Epithelial cell of prostate (primary cell): Measurements from ENCODE around the gene FAM43A.

ENCODE experiments used
- DNase-seq: peaks from one replicate; pipeline ENCODE4 v3.0.0-alpha.2; 2011; ENCODE audit warnings: low read depth, low spot score
- H3K27ac ChIP-seq: fragments of 450-650 bp; 2 replicates; pipeline ENCODE4 v1.5.1; 2017; ENCODE audit warnings: mild to moderate bottlenecking

The FAM43A gene, protein sequence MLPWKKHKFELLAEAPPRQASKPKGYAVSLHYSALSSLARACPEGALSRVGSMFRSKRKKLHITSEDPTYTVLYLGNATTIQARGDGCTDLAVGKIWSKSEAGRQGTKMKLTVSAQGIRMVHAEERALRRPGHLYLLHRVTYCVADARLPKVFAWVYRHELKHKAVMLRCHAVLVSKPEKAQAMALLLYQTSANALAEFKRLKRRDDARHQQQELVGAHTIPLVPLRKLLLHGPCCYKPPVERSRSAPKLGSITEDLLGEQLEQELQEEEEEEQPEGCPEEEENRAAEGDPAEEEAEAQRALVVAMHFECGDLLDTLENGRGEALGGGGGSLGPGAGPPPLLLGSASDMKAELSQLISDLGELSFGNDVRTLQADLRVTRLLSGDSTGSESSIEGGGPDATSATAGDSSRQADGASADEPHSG

DNA sequence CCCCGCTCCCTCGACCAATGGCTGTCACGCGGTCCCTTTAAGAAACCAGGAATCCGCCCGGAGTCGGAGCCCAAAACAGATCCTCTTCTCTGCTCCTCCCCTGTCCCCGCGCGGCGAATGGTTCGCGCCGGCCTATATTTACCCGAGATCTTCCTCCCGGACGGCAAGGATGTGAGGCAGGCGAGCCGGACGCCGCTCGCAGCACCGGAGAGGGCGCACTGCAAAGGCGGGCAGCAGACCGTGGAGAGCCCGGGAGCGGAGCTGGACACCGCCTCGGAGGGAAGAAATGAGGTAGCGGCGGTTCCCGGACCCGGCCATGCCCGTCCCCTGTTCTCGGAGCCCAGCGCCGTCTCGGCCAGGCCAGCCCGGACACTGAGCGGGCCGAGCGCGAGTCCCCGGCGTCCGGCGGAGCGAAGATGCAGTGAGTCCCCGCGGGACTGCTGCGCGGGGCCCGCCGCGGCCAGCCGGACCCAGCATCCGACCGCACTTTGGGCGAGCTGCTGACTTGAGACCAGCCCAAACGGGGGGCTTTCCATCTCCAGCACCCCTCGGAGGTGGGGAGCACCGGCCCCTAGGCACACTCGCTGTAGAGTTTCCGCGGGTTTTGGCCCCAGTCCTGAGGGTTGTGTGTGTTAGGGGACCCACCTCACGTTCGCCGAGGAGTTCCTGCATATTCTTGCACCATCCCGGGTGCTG lies at the start of gene FAM43A:
Gene FAM43A, plus strand, starts transcription at position 166 of the 696 bp plus-strand sequence. CDS start 944 bp downstream, outside the sequence.
- H3K27ac ChIP-seq, result no peak within 1 kb of the TSS
- DNase-seq, result peak; percentile 53

DNA sequence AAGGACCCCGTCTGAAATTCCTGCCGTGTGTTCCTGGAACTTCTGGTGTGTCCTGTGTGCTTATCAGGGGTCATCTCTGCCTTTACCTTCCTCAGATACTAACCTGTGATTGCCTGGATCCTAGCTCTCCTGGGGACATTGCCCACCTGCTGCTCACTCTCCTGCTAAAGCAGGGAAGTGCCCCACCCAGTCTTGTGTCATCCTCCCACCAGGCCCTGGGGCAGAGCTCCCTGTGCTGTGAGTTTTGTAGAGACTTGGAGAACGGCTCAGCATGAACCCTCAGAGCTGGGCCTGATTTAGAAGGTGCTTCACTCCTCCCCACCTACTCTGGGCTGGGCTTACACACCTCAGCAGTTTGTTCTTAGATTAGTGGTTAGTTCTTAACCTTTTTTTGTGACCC lies 48.6 kb upstream of the FAM43A start:
- H3K27ac ChIP-seq, result no peak overlapping the region
- DNase-seq, result no peak

DNA sequence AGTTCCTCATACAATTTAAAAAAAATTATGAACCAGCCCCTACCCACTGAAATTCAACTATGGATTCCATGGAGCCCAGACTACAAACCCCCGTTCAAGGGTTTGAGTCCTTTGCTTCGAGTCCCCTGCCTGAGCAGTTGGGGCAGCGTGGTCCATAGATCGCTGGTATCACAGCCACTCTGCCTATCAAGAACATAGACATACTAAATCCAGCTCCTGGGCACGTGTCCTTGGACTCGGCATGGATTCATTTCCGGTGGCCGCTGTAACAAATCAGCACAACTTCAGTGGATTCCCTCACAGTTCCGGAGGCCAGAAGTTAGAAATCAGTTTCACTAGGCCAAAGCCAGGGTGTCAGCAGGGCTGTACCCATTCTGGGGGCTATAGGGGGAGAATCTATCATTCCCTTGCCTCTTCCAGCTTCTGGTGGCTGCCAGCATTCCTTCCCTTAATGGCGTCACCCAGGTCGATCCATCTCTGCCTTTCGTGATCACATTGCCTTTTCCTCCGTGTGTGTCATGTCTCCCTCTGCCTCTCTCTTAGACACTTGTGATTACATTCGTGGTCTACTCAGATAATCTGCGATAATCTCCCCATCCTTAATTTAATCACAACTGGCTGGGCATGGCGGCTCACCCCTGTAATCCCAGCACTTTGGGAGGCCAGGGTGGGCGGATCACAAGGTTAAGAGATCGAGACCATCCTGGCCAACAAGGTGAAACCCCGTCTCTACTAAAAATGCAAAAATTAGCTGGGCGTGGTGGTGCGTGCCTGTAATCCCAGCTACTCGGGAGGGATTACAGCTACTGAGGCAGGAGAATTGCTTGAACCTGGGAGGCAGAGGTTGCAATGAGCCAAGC lies 47.9 kb upstream of the FAM43A start:
- H3K27ac ChIP-seq, result no peak overlapping the region
- no peak for DNase-seq

DNA sequence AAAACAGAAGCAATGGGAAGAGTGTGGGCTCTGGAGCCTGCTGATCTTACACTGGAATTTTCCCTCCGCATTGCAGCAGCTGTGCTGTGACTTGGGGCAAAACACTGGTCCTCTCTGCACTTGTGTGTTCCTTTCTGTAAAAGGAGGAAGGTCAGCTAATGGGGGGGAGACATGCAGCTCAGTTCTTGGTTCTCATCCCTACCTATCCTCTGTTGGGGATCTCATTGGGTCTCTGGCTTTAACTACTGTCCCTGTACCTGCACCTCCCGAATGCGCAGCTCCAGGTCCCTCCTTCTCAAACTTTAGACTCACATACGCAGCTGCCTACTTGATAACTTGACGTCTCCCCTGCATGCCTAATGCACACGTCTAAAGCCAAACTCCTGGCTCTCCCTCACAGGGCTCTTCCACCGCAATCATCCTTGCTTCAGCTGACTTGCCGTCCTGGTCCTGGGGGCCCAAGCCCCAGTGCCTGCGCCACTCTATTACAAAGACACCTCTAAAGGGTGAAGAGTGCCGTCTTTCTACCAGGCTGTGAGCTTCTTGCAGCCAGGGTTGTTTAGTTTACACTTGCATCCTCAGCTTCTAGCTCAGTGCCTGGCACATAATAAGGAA lies 46.6 kb upstream of the FAM43A start:
- DNase-seq, result no peak
- H3K27ac ChIP-seq, result no peak overlapping the region

DNA sequence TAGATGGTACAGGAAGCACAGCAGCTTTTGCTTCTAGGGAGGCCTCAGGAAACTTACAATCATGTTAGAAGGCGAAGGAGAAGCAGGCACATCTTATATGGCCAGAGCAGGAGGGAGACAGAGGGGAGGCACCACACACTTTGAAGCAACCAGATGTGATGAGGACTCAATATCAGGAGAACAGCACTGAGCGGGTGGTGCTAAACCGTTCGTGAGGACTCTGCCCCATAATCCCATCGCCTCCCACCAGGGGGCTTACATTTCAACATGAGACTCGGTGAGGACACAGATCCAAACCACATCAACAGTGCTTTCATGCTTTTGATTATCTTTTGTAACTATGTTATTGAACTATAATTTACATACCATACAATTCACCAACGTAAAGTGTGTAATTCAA lies 44.9 kb upstream of the FAM43A start:
- no peak for DNase-seq
- H3K27ac ChIP-seq, result no peak overlapping the region

DNA sequence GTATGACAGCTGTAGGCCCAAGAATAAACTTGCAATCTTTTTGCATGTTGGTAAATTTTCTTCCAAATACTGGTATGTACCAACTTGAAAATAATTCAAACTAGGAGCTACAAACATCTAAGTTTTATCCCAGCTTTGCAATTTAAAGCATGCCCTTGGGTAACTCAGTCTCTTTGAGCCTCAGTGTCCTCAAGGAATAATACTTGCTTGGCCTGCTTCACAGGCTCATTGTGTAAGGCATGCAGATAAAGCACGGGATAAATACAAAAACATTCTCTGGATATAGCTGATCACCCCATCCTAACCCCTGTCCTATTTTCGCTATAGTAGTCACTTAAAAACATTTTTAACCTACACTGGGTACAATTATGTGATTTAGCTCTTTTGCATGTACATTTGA lies 42.9 kb upstream of the FAM43A start:
- DNase-seq, result no peak
- no peak overlapping the region for H3K27ac ChIP-seq

DNA sequence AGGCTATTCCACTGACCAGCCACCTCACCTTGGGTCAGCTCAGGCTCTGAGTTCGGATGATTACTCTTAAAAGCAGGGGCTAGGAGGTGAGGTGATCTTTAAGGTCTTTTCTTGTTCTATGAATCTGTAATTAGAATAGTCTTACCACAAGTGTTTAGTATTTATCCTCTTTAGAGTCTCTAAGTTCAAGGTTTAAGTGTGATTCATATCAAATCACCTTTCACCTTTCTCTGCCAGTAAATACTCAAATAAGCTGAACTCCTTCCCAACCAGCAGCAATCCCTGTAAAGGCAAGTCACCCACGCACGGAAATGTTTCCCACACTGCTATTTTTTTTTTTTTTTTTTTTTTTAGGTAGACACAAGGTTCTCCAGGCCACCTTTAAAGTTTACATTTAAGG lies 37.9 kb upstream of the FAM43A start:
- DNase-seq, result no peak
- H3K27ac ChIP-seq, result no peak overlapping the region

DNA sequence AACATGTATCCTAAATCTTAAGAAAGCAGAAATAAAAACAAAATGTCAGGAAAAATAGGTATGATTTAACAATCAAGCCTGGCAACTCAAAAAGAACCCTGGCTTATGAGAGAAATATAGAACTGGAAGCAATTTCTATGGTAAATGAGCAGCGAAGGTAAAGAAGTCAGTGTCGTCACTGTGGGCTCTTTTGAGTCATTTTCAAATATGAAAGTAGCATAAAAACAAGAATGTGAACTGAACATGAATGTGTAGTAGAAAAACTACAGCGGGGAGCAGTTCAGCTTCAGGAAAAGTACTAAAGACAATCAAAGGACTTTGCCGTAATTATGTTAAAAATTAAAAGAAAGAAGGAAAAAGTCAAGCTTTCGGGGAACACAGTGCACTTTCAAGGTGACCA lies 31.2 kb upstream of the FAM43A start:
- no peak for DNase-seq
- H3K27ac ChIP-seq, result no peak overlapping the region

DNA sequence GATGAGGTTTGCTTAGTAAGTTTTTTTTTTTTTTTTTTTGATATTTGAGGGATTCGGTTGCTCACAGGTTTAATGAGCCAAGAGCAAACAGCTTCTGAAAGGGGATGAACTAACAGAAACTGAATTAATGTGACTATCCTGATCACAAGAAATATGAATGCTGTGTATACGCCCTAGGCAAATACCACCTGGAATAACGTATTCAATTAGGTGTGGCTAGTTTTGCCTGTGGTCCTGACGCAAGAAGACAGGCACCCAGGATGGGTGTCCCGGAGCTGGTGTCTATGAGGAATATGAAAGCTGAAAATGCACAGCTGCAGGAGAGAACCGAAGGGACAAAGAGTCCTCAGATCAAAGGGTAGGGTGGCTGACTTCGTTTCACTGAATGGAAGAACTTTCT lies 28.2 kb upstream of the FAM43A start:
- DNase-seq, result no peak
- H3K27ac ChIP-seq, result no peak overlapping the region

DNA sequence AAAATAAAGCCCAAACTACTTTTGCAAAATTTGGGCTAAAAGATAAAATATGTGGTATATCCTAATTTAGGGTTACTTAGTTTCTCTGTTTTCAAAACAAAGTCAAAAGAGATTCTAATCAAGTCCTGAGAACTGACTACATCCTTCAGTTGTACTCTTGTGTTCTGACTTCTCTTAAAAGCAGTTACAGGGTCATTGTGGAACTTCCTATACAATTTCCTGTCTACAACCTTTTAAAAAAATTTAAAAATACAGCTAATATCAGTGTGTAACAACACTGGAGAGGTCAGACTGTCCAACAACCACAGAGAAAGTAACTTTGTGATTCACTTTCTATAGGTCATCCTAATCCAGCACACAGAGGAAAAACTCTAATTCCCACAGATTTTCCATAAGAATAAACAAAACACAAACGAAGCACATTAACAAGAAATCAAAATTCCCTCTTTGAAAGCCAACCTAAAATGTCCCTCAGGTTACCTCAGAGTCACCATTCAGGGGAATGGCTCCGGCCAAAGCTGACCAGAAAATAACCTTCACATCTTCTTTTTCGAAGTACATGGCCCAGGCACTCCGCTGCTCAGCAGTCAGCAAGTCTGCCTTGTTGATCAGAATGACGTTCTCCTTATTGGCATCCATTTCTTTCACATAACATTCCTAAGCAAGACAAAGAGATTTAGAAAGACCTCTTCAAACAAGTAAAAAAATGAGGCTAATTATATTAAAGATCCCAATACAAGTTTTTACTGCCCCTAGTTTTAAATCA lies 27.0 kb upstream of the FAM43A start:
- H3K27ac ChIP-seq, result no peak overlapping the region

DNA sequence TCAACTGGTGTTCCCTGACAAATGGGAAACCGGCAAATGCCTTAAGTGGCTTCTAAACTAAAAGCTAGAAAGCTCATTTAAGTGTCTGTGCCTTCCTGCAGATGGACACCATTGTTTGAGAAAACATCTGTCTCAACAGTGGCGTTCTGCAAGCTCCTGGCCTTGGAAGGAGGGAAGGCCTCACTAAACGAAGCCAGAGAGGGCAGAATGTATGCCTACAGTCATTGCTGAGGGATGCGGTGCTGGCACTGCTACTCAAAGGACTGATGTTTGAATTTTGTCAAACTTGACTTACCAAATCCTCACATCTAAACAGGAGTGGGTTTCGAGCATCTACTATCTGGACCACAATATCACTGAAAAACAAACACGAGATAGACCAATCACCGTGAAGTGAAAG lies 25.9 kb upstream of the FAM43A start:
- H3K27ac ChIP-seq, result no peak overlapping the region

More for the DNA sequence above, 27.0 kb upstream of the FAM43A start:
- DNase-seq, result no peak

DNA sequence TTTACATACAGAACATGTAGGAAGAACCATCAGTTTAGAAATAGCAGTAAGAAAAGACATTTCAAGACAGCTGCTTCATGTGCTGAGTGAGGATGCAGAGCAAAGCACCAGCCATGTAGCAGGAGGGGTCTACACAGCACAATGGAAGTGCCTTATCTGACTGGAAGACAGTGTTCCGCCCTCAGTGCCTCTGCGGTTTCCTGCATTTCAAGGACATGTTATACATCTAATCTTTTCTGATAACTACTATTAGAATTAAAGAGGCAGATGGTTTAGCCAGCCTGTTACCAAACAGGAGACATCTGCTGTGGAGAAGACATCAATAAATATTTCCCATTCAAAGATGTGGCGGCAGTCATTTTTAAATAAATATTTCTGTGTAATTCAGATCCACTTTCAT lies 24.3 kb upstream of the FAM43A start:
- no peak for DNase-seq
- H3K27ac ChIP-seq, result no peak overlapping the region

More for the DNA sequence above, 25.9 kb upstream of the FAM43A start:
- DNase-seq, result no peak

DNA sequence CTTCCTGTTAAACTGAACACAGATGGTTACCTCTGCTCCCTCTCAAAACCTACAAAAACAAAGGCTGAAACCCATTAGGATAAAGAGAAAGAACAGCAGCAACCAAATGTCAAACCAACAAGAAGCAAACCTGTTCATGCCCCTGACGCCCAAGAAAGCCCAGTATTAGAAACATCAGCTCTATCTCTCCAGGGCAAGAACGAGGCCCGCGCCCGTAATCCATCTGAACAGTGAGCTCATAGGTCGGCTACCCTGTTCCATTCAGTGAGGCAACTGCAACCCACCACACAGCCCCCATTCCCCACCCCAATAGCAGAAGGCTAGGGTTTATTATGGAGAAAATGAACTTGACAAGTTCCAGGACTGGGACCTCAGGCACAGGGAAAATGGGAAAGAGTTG lies 23.7 kb upstream of the FAM43A start:
- DNase-seq, result no peak
- H3K27ac ChIP-seq, result no peak overlapping the region

DNA sequence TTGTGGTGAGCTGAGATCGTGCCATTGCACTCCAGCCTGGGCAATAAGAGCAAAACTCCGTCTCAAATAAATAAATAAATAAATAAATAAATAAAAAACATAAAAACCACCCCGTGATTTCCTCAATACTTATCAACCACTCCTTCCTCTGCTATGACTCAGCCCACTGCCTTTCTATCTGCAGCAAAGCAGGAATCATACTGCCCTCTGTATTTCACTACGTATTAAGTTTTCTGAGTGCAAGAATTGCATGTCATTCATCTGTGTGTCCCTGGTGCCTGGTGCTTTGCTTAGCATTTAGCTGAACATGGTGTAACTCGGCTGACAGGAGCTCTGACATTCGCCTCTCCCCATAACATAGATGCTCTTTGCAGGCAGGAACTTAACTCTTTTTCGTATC lies 20.8 kb upstream of the FAM43A start:
- no peak overlapping the region for H3K27ac ChIP-seq
- no peak for DNase-seq

DNA sequence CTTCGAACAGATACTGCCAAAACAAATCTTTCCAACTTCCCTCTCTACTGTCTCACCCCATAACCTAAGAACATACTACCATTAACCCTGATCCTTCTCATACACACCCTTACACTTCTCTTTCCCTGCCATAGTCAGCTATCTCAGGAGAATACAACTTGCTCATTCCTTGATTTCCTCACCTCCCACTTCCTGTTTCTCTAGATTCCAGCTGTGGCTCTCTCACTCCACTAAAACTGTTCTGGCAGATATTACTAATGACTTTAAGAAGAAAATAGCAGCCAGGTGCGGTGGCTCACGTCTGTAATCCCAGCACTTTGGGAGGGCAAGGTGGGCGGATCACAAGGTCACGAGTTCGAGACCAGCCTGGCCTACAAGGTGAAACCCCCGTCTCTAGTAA lies 18.3 kb upstream of the FAM43A start:
- no peak for DNase-seq
- H3K27ac ChIP-seq, result no peak overlapping the region

DNA sequence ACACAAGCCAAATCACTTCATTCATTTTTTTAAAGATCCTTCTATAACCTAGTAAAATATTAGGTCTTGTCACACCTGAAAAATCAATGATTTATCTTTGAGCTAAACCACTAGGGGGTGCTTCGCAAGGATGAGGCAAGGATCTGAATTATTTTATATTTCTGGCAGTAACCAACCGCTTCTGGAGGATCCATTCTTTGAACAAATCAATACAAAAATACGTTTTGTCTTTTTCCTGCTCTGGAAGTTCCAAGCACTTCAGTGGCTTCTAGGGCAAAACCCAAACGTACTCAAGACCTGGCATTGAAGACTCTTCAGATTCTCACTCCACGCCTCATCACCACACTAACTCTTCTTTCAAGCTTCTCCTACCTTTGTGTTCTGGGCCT lies 14.2 kb upstream of the FAM43A start:
- peak overlapping the region; percentile 63 for H3K27ac ChIP-seq
- no peak for DNase-seq

DNA sequence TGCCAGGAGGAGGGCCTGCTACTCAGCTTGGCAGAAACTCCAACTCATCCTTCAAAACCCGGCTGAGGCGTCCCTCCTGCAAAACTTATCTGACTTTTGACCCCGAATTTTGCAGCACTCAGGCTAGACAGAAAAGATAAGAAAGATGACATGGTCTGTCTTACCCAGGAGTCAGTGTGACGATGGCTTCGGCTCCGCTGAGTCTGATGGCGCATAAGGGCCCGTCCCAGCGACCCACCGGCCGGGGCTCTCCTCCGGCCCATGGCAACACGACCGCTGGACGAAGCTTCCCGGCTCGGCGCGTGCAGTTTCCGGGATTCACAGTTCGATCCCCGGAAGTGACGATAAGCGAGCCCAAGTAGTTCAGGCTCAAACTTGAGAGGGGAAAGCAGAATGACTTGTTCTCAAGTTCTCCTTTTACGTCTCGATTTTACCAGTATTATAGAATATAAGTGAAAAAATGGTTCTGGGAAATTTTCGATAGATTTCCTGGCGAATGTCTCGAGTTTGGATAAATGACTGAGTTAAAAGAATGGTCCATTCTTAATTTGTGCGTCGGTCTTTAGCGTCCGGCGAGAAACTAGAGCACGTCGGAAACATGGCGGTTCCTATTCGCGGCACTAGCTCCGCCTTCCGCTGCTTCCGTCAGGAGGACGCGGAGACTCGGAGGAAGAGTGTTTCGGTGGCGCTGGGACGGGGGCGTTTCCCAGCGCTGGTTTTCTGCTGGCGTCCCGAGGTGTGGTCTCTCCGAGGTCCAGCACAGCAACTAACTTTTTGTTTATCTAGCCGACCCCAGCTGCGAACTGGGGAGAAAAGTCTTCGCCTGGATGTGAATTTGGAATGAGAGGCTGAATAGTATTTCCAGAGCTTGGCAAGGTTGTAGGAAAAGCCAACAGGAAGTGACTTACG lies 13.5 kb upstream of the FAM43A start, which contains the start of gene LSG1:
Gene LSG1, minus strand, starts transcription at position 292 of the 909 bp plus-strand sequence. Its CDS starts 29 bp downstream, at position 263.
- peak; percentile 78 for DNase-seq
- peak within 1 kb of the TSS; percentile 63 for H3K27ac ChIP-seq

DNA sequence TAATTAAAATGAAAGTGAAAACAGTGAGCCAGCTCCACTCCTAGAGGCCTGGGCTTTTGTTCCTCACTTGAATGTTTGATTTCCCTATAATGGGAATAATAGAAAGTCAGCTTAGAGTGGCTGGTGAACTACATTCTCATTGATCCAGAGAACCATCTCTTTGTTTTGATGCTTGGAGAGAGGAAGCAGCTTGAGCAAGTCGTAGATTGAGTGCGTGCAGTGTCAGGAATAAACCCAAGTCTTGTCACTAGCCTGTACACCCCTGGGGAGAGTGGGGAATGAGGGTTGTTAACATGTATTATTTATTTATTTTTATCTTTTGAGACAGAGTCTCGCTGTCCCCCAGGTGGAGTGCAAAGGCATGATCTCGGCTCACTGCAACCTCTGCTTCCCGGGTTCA lies 12.8 kb upstream of the FAM43A start:
- peak overlapping the region; percentile 63 for H3K27ac ChIP-seq
- DNase-seq, result no peak
